Vagina (tissue), 2 donors: ENCODE data around the gene SOX15. TPM values are rescaled to one million over a fixed set of nuclear protein-coding genes. Genes with fewer than 3 reads are reported as not detected.
"Not testable (repeated sequence)": the region's sequence is repeated elsewhere in the genome, so short reads cannot be mapped to it uniquely, and the experiment has no call there.

Experiments
- DNase-seq, 2 donors: peaks; one replicate each; pipeline ENCODE4 v3.0.0-alpha.2; 2017; ENCODE audit errors: extremely low spot score in 2 of 2
- H3K27ac ChIP-seq: fragments of 200-600 bp; sonication (generic); one replicate; pipeline ENCODE4 v1.5.1; 2019
- H3K27me3 ChIP-seq: fragments of 200-600 bp; sonication (generic); one replicate; pipeline ENCODE4 v1.5.1; 2019
- H3K36me3 ChIP-seq, 2 donors: fragments of 200-600 bp; sonication (generic); one replicate each; pipeline ENCODE4 v1.5.1; 2017 to 2019
- H3K4me1 ChIP-seq: fragments of 200-600 bp; sonication (generic); one replicate; pipeline ENCODE4 v1.5.1; 2019
- H3K4me3 ChIP-seq, 2 donors: fragments of 200-600 bp; sonication (generic); 1 replicate in 1 of 2; 2 replicates in 1 of 2; pipeline ENCODE4 v1.5.1; 2016 to 2019
- H3K9me3 ChIP-seq: fragments of 200-600 bp; sonication (generic); one replicate; pipeline ENCODE4 v1.5.1; 2019
- CTCF ChIP-seq, 3 experiments: fragments of 450-650 bp in 2 of 3; fragments of 200-600 bp in 1 of 3; sonication (generic) in 1 of 3; IDR thresholded peaks; one replicate each; pipeline ENCODE4 v1.5.1; 2017 to 2019; ENCODE audit warnings: antibody characterized with exemption in 3 of 3, mild to moderate bottlenecking in 2 of 3, moderate library complexity in 2 of 3
- POLR2A ChIP-seq, 2 donors: fragments of 450-650 bp; IDR thresholded peaks; one replicate each; pipeline ENCODE4 v1.6.1; 2017; ENCODE audit warnings: antibody characterized with exemption in 2 of 2, mild to moderate bottlenecking in 2 of 2, moderate library complexity in 2 of 2
- POLR2AphosphoS5 ChIP-seq, 2 donors: sonication (generic); formaldehyde crosslinking; IDR thresholded peaks; one replicate each; pipeline ENCODE4 v1.9.0; 2017; ENCODE audit warnings: antibody characterized with exemption in 2 of 2, mild to moderate bottlenecking in 2 of 2, low read depth in 1 of 2; ENCODE audit not compliant: insufficient read depth in 1 of 2
- intact Hi-C: fragments of 100-400 bp; cut with DNase I; formaldehyde crosslinking; loops from one replicate; pipeline ENCODE4 v1.15.1; 2023
- total RNA-seq: library from RNA; depleted of rRNA; stranded (reverse); fragments of >200 nt; gene quantifications from one replicate; pipeline ENCODE4 v1.2.3, GENCODE V29; 2016

SOX15 gene
- total RNA-seq, 1 donor from 2014 or later, result 44.4 TPM

DNA sequence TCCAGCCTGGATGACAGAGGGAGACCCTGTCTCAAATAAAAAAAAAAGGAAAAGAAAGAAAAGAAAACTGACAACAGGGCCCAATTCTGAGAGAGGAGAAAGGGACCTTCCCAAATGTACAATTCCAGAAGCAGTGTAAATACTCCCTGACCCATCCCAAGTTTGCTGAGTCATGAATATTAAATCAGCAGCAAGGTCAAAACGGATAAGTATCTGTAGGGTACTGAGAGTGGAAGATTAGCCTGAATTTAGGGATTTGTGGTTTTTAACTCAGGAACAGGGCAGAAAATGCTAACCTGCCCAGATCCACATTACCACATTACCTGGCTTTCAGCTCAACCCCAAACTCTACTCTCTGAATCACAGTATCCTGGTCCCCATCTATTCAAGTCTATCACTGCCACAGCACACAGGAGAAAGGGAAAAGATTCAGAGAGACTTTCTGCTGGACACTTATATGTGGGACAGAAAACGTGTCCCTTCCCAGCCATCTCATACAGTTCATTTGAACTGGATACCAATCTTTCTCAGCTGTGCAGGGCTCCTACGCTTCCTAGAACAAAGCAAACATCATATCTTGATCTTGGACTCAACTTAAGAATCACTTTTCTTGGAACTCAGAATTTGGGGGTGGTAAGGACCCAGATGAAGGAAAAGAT lies 21.9 kb upstream of the SOX15 start:
- H3K4me1 ChIP-seq, result peaks cover 55% of the 10 kb centered on the region
- TF ChIP-seq POLR2AphosphoS5 (IDR thresholded peaks at IDR 0.05; ENCODE audit: insufficient read depth in 1 of 2, low read depth in 1 of 2) (no peak), CTCF (IDR thresholded peaks at IDR 0.05) (no peak), POLR2A (IDR thresholded peaks at IDR 0.05) (no peak)
- intact Hi-C loops, result no loop called here

DNA sequence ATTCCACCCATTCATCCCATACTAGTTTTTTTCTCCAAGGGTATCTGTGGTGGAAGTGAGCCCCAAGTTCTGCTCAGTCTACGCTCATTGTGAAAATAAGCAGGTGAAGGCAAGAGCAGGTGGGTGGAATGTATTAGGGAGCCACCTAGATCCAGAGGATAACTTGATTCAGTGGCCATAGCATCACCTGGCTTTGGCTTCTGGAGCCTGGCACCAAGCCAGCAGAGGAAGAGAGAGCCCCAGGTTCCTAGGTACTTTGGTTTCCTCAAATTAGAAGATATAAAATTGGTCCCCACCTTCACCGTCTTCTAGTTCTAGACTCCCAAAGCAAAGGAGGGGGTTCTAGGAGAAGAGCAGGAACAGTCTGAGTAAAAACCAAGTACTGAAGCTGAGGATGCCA lies 20.7 kb upstream of the SOX15 start:
- intact Hi-C loops, result no loop called here
- Histone ChIP-seq H3K9me3 (no peaks in the 10 kb centered on the region), H3K4me3 (no peak overlapping the region), H3K4me1 (peaks cover 54% of the 10 kb centered on the region), H3K27ac (no peak overlapping the region), H3K36me3 (no peaks in the 10 kb centered on the region), H3K27me3 (no peaks in the 10 kb centered on the region)
- no peak for DNase-seq
- no peak for TF ChIP-seq CTCF (IDR thresholded peaks at IDR 0.05)
- TF ChIP-seq POLR2AphosphoS5 (IDR thresholded peaks at IDR 0.05; ENCODE audit: insufficient read depth in 1 of 2, low read depth in 1 of 2), result no peak
- no peak for TF ChIP-seq POLR2A (IDR thresholded peaks at IDR 0.05)

More for the DNA sequence above, 21.9 kb upstream of the SOX15 start:
- no peak overlapping the region for H3K4me3 ChIP-seq
- H3K36me3 ChIP-seq, result no peaks in the 10 kb centered on the region
- H3K27ac ChIP-seq, result no peak overlapping the region
- H3K27me3 ChIP-seq, result no peaks in the 10 kb centered on the region
- no peaks in the 10 kb centered on the region for H3K9me3 ChIP-seq
- no peak for DNase-seq

- TF ChIP-seq POLR2AphosphoS5 (IDR thresholded peaks at IDR 0.05; ENCODE audit: insufficient read depth in 1 of 2, low read depth in 1 of 2), result no peak
- TF ChIP-seq CTCF (IDR thresholded peaks at IDR 0.05), result no peak
- no peak for TF ChIP-seq POLR2A (IDR thresholded peaks at IDR 0.05)
- intact Hi-C loops, result no loop called here
Measured at GRCh38 chr17:7606280-7606679, 16.4 kb upstream of the SOX15 start.

GRCh38 chr17:7597561-7597960 lies 7.7 kb upstream of the SOX15 start:
- intact Hi-C loops, H3K27me3 ChIP-seq, H3K4me1 ChIP-seq, DNase-seq, H3K4me3 ChIP-seq, H3K27ac ChIP-seq, H3K9me3 ChIP-seq: not testable (repeated sequence)
- peaks cover 5 to 88% of the 10 kb centered on the region in 2 donors for H3K36me3 ChIP-seq

More at GRCh38 chr17:7606280-7606679, 16.4 kb upstream of the SOX15 start:
- Histone ChIP-seq H3K27ac (no peak overlapping the region), H3K36me3 (peaks cover 6 to 43% of the 10 kb centered on the region in 2 donors), H3K4me3 (no peak overlapping the region), H3K27me3 (no peaks in the 10 kb centered on the region), H3K4me1 (peaks cover 20% of the 10 kb centered on the region), H3K9me3 (no peaks in the 10 kb centered on the region)
- DNase-seq, result no peak

DNA sequence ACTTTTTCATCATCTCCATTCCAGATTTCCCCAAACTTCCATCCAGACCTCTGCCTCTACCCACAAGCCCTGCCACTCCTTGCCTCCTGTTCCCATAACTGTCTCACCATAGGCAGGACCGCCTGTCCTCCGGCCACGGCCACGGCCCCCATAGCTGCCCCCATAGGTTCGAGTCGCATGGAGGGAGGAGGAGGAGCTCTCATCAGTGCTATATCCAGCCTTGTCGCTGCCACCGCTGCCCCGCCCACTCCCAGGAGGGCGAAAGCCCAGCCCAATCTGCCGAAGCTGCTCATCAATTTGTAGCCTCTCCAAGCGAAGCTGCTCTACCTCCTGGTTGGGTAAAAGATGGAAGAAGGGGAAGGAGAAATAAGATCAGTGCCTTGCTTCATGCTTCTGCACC lies 3.4 kb upstream of the SOX15 start:
- Histone ChIP-seq H3K9me3 (no peaks in the 10 kb centered on the region), H3K4me3 (no peak overlapping the region), H3K36me3 (peaks cover 0 to 60% of the 10 kb centered on the region in 2 donors), H3K4me1 (peaks cover 9% of the 10 kb centered on the region), H3K27me3 (no peaks in the 10 kb centered on the region), H3K27ac (no peak overlapping the region)
- intact Hi-C loops, result no loop called here
- no peak for DNase-seq
- TF ChIP-seq POLR2A (IDR thresholded peaks at IDR 0.05), result no peak
- no peak for TF ChIP-seq POLR2AphosphoS5 (IDR thresholded peaks at IDR 0.05; ENCODE audit: insufficient read depth in 1 of 2, low read depth in 1 of 2)
- no peak for TF ChIP-seq CTCF (IDR thresholded peaks at IDR 0.05)
